ENCODE data around the gene CCDC188.

Gene CCDC188

GRCh38 chr22:20147237-20147988, 3.4 kb downstream of the CCDC188 start:
- FAIRE-seq, result no peak

- FAIRE-seq, result no peak
These were observed 4.1 kb downstream of the CCDC188 start for GRCh38 chr22:20146777-20147176.

- no peak for FAIRE-seq
These were observed 5.0 kb downstream of the CCDC188 start for GRCh38 chr22:20145832-20146223.

DNA sequence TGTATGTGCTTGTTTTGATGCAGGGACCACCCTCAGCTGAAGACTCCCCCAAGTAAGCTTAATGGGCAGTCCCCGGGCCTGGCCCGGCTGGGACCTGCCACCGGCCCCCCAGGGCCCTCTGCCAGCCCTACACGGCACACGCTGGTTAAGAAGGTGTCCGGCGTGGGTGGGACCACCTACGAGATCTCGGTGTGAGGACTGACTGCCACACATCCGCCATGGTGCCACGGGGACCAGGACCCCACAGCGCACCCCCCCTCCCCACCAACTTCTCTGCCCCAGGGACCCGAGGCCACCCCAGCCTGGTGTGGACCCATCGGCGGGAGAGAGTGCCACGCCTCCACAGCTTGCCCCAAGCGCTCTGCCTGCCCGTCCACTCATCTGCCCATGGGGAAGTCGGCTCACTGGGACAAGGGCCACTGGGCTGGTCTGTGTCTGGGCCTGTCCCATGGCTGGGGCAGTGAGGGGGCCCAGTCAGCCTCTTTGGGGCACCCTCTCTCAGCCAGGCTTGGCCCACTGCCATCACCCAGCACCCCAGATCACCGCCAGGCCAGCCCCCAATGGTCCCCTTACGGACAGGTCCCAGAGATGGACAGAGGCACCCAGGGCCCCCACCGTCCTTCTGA, 5.5 kb downstream of the CCDC188 start:
- FAIRE-seq, result no peak

DNA sequence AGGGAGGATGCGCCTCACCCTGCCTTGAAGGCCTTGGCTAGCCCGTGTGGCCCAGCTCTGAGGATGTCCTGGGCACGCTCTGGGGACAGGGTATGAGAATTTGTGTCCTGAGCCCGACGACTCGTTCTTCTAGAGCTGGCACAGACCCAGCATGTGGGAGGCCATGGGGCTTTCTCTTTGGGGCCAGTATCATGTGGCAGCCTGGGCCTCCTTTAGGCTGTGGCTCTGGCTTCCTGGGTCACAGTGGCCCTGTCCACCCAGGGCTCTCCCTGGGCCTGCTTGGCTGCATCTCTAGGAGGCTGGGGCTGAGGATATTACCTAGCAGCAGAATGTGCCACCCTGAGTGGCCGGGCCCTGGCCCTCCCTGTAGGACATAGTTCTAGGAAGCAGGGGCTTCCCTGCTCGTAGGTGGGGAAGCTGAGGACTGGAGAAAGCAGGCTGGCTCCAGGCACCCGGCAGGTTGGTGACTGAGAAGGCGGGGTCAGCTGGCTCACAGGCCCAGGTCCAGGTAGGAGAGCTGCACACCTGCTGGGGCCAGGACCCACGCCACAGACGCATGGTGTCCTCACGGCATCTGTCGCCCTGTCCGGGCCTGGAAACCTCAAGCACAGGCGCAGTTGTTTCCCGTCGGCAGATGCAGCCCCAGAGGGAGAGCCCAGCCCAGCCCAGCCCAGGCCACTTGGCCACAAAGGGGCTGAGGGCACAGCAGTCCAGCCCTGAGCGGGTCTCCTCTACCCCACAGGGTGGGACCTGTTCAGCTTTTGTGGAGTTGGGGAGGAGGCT, 6.8 kb downstream of the CCDC188 start:
- no peak for FAIRE-seq

- FAIRE-seq, result no peak
These were observed 7.9 kb downstream of the CCDC188 start for GRCh38 chr22:20142711-20143621.

DNA sequence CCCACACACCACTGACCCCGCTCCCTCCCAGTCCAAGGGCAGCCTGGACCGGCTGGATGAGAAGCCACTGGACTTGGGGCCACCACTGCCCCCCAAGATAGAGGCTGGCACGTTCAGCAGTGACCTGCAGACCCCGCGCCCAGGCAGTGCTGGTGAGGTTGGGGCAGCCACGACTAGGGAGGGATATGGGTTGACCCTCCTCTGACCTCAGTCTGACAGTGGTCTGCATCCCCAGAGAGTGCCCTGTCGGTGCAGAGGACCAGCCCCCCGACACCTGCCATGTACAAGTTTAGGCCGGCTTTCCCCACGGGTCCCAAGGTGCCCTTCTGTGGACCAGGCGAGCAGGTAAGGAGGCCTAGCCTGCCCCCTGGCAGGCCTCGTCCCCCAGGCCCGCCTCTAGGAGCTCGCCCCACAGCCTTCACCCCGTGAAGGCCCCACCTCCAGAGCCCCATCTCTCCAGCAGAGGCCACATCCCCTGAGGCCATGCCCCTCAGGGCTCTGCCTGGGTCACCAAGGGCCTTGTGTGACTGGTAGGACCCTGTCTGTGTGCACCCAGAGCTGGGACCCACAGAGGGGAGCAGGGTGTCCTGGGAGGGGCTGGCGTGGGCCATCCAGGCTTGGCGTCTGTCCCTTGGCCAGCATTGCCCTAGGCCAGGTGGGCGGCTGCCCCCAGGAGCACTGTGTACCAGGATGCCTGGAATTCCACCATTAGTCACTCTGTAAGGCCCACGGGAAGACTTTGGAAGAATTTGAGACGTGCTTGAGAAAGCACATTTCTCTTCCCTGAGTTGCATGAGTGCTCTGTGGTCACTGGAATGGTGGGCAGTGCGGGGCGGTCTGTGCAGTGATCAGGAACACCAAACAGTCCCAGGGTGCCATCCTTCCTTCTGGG, 9.4 kb downstream of the CCDC188 start:
- no peak for FAIRE-seq

DNA sequence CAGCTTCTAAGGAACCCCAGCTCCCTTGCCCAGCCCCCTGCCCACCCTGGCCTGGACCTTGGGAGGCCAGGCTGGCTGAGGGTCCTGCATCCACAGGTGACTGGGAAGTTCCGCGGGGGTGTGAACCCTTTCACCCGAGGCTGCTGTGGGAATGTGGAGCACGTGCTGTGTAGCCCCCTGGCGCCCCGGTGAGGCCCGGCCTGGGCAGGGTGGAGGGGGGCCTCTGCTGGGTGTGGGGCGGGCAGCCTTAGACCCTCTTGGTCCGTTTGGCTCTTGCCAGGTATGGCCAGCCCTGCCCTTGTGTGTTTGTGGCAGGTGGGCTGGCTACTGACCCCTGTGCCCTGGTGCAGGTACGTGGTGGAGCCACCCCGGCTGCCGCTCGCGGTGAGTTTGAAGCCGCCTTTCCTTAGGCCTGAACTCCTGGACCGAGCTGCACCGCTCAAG, 10.3 kb downstream of the CCDC188 start:
- FAIRE-seq, result no peak

GRCh38 chr22:20140107-20140445, 10.8 kb downstream of the CCDC188 start:
- FAIRE-seq, result no peak

DNA sequence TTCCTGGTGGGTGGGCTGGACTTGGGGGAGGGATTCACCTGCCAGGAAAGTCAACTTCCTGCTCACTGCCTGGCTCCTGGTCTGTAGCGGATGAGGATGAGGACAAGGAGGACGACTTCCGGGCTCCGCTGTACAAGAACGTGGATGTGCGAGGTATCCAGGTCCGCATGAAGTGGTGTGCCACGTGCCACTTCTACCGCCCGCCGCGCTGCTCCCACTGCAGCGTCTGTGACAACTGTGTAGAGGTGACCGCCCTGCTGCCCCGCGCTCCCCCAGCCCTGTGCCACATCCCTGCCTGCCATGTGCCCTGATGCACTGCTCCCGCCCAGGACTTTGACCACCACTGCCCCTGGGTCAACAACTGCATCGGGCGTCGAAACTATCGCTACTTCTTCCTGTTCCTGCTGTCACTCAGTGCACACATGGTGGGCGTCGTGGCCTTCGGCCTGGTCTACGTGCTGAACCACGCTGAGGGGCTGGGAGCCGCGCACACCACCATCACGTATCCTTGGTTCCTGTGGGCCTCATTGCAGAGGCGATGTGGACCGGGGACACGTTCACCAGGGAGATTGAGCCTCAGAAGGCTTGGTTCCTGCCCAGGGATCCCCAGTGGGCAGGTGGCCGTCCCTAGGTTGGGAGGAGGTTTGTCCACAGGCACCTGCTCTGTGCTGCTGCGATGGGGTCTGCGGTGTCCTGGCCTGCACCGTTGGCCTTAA, 11.3 kb downstream of the CCDC188 start:
- no peak for FAIRE-seq

DNA sequence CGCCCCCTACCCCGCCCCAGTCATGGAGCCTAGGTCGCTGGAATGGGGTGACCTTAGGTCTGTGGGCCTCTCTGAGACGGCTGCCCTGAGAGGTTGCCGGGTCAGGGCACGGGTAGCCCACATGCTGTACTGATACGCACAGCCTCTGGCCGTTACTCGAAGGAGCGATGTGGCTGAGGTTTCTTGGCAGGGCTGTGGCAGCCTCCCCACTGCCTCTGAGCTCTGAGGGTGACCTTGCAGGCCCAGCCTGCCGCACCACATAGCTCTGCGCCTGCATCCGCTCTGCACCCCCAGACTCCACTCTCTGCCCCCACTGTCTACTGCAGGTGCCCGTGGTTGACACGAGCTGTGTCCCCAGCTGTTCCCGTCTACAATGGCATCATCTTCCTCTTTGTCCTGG, 12.0 kb downstream of the CCDC188 start:
- no peak for FAIRE-seq

- FAIRE-seq, result no peak
These were observed 12.5 kb downstream of the CCDC188 start for GRCh38 chr22:20138417-20138738.

GRCh38 chr22:20137671-20138416, 13.0 kb downstream of the CCDC188 start:
- FAIRE-seq, result no peak

DNA sequence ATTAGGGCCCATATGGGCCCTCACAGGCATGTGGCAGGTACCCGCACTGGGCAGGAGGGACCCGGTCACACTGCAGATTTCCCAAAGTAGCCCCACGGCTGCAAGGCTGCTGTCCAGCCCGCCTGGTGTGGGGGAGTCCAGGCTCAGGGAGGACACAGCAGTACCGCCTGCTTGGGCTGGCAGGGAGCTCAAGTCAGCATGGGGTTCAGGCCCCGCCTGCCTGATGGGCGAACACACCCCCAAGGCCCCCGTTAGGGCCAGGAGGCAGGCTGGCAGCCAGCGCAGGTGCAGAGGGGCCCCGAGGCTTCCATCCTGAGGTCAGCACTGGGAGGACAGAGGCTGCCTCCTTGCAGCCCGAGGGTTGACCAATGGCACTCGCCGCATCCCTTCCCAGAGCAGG, 13.7 kb downstream of the CCDC188 start:
- no peak for FAIRE-seq

DNA sequence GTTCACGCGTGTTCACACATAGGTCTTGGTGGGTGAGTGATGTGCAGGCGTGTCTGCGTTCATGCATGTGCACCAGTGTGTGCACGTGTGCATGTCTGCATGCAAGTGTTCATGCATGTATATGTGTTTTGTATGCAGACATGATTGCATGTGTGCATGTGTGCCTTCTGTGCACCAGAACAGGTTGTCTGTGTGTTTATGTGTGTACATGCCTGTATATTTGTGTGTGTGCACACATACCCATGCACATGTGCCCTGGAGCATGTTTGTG, 14.3 kb downstream of the CCDC188 start:
- FAIRE-seq, result no peak

- no peak for FAIRE-seq
These were observed 14.9 kb downstream of the CCDC188 start for GRCh38 chr22:20135806-20136602.

DNA sequence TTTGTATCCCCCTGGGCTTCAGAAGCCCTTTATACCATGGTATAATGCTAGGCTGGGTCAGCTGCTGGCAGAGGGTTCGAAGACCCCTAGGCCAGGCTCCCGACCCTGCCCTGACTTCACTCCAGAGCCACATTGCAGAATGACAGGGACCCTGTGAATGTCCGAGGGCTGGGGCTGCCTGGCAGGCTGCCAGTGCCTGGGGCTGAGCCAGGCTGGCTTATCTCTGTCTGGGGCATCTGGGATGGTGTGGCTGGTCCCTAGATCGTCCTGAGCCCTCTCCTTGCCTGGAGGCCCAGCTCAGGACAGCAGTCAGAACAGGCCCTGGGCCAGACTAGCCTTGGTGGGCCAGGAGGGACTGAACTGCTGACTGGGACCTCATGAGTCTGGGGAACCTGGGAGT, 15.6 kb downstream of the CCDC188 start:
- FAIRE-seq, result no peak

DNA sequence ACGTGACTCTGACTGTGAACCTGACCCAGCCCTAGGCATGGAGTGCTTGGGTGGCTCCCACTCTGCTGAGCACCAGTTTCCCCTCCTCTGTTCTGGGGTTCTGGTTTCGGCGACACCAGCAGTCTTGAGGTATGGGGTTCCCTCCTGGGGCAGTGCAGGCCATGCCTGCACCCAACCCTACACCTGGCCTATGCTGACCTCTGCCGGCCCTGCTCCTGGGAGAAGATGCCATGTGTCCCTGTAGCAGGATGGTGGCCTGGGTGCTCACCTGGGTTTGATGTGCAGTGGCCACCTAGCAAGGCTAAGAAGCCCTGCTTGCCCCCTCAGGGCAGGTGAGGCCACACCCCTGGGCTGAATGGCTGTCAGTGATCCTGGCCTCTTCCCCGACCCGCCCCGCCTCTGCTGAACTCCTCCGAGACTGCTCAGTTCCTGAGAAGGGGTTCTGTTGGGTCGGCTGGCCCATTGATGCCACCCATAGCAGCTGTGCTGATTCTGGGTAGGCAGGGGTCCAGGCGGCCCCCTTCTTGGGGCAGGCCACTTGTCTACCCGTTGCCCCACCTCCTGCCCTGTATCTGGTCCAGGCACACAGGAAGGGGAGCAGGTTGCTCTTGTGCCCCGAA, 16.8 kb downstream of the CCDC188 start:
- FAIRE-seq, result no peak

DNA sequence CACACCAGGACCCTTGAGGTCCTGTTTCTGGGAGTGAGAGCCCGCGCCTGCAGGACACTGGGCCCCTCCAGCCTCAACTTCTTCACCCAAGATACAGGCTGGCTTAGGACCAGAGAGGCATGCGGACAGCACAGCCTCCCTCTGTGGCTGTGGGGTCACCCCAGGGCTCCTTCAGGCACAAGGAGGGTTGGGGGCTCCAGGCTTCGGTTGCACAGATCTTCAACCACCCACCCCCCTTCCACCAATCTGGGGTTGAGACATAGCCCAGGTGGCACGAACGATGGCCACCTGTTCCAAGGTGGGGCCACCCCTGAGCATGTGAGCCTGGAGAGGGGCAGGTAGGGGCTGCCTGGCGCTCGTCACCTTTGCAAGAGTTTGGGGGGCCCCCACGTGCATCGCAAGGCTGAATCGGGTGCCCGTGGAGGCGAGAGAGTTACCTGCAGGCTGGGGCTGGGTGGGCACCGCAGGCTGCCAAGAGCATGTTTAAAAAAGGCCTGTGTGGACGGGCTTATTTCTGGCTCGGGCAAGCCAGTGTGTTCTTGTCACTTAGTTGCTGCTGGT, 18.1 kb downstream of the CCDC188 start:
- FAIRE-seq, result no peak

All from islet of Langerhans (tissue), 1 donor.